Smooth muscle cell (in vitro differentiated cells): ENCODE results near the gene FBXO2. TPM values are rescaled to one million over a fixed set of nuclear protein-coding genes. Genes with fewer than 3 reads are reported as not detected.

ENCODE experiments used
- DNase-seq: peaks from one replicate; lab custom pipeline; 2025; ENCODE audit not compliant: unreplicated experiment; lab: John Stamatoyannopoulos, UW
- H2AFZ ChIP-seq: fragments of 200-600 bp; sonication (generic); 2 replicates; pipeline ENCODE4 v1.6.0; 2016; ENCODE audit warnings: antibody characterized with exemption, low read depth, mild to moderate bottlenecking
- H3F3A ChIP-seq: fragments of 200-600 bp; sonication (generic); 2 replicates; pipeline ENCODE4 v1.6.0; 2017; ENCODE audit warnings: antibody characterized with exemption, low read depth
- H3K27ac ChIP-seq: fragments of 200-600 bp; sonication (generic); 2 replicates; pipeline ENCODE4 v1.5.1; 2016; ENCODE audit warnings: low read depth, mild to moderate bottlenecking
- H3K27me3 ChIP-seq: fragments of 200-600 bp; sonication (generic); 2 replicates; pipeline ENCODE4 v1.6.1; 2016; ENCODE audit warnings: low read depth, mild to moderate bottlenecking
- H3K36me3 ChIP-seq: fragments of 200-600 bp; sonication (generic); 2 replicates; pipeline ENCODE4 v1.5.1; 2016; ENCODE audit warnings: low read depth
- H3K4me1 ChIP-seq: fragments of 200-600 bp; sonication (generic); 2 replicates; pipeline ENCODE4 v1.5.1; 2016; ENCODE audit warnings: low read depth
- H3K4me2 ChIP-seq: fragments of 200-600 bp; sonication (generic); 2 replicates; pipeline ENCODE4 v1.6.0; 2016; ENCODE audit warnings: mild to moderate bottlenecking
- H3K4me3 ChIP-seq: fragments of 200-600 bp; sonication (generic); 2 replicates; pipeline ENCODE4 v1.5.1; 2016; ENCODE audit warnings: mild to moderate bottlenecking
- H3K79me2 ChIP-seq: fragments of 200-600 bp; sonication (generic); 2 replicates; pipeline ENCODE4 v1.6.0; 2016; ENCODE audit warnings: low read depth, mild to moderate bottlenecking
- H3K9ac ChIP-seq: fragments of 200-600 bp; sonication (generic); 2 replicates; pipeline ENCODE4 v1.6.0; 2016; ENCODE audit warnings: low read depth
- H3K9me3 ChIP-seq: fragments of 200-600 bp; sonication (generic); replicated peaks from 2 replicates; pipeline ENCODE4 v1.5.1; 2016; ENCODE audit warnings: low read depth
- H4K20me1 ChIP-seq: fragments of 200-600 bp; sonication (generic); 2 replicates; pipeline ENCODE4 v1.6.0; 2016; ENCODE audit warnings: low read depth
- WGBS: methylation state at CpG from one replicate; pipeline ENCODE4 v1.1.7; 2016; ENCODE audit warnings: low lambda C conversion rate; 5-methylcytosine and 5-hydroxymethylcytosine counted together
- polyA plus RNA-seq: library from polyadenylated mRNA; unstranded; fragments of >200 nt; fragmentation: Nextera tagmentation; extraction: Ambion mirVana; gene quantifications from 2 replicates; pipeline ENCODE4 v1.2.1, GENCODE V29; 2016
- total RNA-seq: library from RNA; depleted of rRNA; stranded (reverse); fragments of >200 nt; gene quantifications from 2 replicates; pipeline ENCODE4 v1.2.3, GENCODE V29; 2014
- TF ChIP-seq, protein P1 (sequence below): fragments of 200-600 bp; sonication (generic); IDR thresholded peaks from 2 replicates; pipeline ENCODE4 v1.5.1; 2017; ENCODE audit warnings: borderline replicate concordance, mild to moderate bottlenecking, antibody characterized with exemption; ENCODE audit not compliant: insufficient read depth, poor library complexity, severe bottlenecking

The FBXO2 gene
- total and polyA plus RNA-seq, 2 experiments from 2014 or later = 15.5 to 15.6 TPM

DNA sequence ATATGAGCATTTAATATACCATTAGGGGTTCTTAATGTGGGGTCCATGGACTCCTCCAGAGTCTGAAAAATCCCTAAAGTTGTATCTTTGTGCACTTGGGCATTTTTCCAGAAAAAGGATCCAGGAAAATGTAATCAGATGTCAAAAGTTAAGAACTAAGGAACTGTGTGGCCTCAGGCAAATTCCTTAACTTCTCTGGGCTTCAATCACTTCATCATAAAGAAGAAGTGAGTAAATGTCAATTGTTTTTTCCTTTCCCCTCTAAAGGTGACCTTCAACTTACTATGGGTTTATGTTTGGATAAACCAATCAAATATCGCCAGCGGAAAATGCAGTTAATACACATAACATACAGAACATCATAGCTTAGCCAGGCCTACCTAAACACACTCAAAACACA lies 24.2 kb upstream of the FBXO2 start:
- WGBS = 98% methylated on average over 2 of the region's 2 CpGs
- Histone ChIP-seq H4K20me1 (no peaks in the 10 kb centered on the region), H3K4me1 (peaks cover 14% of the 10 kb centered on the region)

DNA sequence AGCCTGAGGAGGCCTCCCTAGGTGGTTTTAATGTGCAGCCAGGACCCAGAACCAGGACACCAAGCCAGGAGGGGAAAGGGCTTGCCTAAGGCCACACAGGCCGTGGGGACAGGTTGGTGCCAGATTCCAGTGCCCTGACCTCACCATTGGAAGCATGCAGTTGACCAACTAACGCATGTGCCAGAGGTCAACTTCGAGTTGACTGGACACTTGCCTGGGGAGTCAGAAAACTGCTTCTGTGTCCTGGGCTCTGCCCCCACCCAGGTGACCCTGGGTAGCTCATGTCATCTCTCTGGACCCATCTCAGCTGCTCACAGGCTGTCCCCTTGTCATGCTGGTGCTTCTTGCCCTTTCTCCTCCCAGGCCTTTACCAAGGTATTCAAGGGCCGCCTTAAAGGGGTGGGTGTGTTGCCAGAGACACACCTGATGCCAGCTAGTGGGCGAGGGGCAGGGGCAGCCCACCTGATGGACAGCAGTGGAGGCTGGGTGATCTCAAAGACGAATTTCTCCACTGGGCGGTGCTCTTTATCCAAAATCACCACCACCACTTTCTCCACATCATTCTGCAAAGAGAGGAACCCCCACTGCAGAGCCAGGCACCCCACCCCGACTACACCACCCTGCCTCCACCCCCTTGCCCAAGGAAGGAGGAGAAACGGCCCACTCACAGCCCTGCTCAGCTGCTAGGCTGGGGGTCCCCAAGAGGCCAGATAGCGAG lies 22.3 kb upstream of the FBXO2 start:
- H3K4me3 ChIP-seq = no peak overlapping the region
- H4K20me1 ChIP-seq = no peaks in the 10 kb centered on the region
- H3K36me3 ChIP-seq = no peaks in the 10 kb centered on the region
- WGBS = 92% methylated on average over 10 of the region's 10 CpGs
- H3K4me1 ChIP-seq = peaks cover under 1% of the 10 kb centered on the region
- H3K9ac ChIP-seq = no peak overlapping the region
- no peaks in the 10 kb centered on the region for H3K27me3 ChIP-seq
- no peaks in the 10 kb centered on the region for H3K9me3 ChIP-seq
- H3K79me2 ChIP-seq = no peaks in the 10 kb centered on the region
- H2AFZ ChIP-seq = no peak overlapping the region
- no peak overlapping the region for H3K27ac ChIP-seq
- TF ChIP-seq, protein P1, sequence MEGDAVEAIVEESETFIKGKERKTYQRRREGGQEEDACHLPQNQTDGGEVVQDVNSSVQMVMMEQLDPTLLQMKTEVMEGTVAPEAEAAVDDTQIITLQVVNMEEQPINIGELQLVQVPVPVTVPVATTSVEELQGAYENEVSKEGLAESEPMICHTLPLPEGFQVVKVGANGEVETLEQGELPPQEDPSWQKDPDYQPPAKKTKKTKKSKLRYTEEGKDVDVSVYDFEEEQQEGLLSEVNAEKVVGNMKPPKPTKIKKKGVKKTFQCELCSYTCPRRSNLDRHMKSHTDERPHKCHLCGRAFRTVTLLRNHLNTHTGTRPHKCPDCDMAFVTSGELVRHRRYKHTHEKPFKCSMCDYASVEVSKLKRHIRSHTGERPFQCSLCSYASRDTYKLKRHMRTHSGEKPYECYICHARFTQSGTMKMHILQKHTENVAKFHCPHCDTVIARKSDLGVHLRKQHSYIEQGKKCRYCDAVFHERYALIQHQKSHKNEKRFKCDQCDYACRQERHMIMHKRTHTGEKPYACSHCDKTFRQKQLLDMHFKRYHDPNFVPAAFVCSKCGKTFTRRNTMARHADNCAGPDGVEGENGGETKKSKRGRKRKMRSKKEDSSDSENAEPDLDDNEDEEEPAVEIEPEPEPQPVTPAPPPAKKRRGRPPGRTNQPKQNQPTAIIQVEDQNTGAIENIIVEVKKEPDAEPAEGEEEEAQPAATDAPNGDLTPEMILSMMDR = no peak
- no peaks in the 10 kb centered on the region for H3F3A ChIP-seq
- no peak for DNase-seq
- no peak overlapping the region for H3K4me2 ChIP-seq

More for the DNA sequence above, 24.2 kb upstream of the FBXO2 start:
- Histone ChIP-seq H3K4me2 (no peak overlapping the region), H3K36me3 (no peaks in the 10 kb centered on the region), H3K9me3 (no peaks in the 10 kb centered on the region), H3K9ac (no peak overlapping the region), H3F3A (no peaks in the 10 kb centered on the region), H3K27me3 (no peaks in the 10 kb centered on the region), H2AFZ (no peak overlapping the region), H3K4me3 (no peak overlapping the region), H3K27ac (no peak overlapping the region), H3K79me2 (no peaks in the 10 kb centered on the region)
- DNase-seq = no peak
- TF ChIP-seq, protein P1 = no peak

DNA sequence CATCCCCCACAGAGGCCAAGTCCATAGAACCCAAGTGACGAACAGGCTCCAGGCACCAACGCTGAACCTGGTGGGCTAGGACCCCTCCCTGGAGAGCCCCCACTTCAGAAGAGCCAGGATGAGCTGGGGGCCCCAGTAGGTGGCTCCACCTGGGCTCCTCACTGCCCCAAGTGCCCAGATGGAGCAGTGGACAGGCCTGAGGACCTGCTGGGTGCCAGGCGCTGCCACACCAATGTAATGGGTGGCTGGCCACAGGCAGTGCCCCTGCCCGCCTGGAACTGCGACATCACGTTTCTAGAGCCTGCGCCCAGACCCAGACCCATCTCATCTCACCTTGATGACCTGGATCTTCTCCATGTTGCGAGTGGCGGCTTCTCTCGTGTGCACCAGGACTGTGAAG lies 21.1 kb upstream of the FBXO2 start:
- Histone ChIP-seq H3K9me3 (no peaks in the 10 kb centered on the region), H3K4me3 (no peak overlapping the region), H2AFZ (no peak overlapping the region), H3K27me3 (no peaks in the 10 kb centered on the region), H3K79me2 (no peaks in the 10 kb centered on the region), H3K36me3 (no peaks in the 10 kb centered on the region), H4K20me1 (no peaks in the 10 kb centered on the region), H3F3A (no peaks in the 10 kb centered on the region), H3K9ac (no peak overlapping the region), H3K27ac (no peak overlapping the region), H3K4me2 (no peak overlapping the region), H3K4me1 (no peaks in the 10 kb centered on the region)
- no peak for DNase-seq
- 96% methylated on average over 10 of the region's 10 CpGs for WGBS
- TF ChIP-seq, protein P1 = no peak

DNA sequence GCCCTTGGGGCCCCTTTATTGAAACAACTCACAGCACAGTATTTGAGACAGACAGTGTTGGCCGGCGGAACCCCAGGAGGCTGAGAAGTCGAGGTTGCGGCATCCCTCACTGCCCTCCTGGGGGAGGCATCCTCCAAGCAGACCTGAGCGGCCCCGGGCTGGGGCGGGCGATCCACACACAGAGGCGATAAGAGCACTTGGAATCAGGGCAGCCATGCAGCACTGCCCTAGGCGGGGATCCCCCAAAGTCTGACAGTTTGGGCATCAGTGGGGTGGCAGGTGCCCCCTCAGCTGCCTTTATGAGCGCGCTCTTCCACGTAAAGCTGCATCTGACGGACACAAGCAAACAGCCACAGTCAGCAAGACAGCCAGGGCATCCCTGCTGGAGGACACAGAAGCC lies 20.3 kb upstream of the FBXO2 start:
- no peak overlapping the region for H3K4me3 ChIP-seq
- H3K36me3 ChIP-seq = no peaks in the 10 kb centered on the region
- DNase-seq = no peak
- no peak overlapping the region for H2AFZ ChIP-seq
- no peak overlapping the region for H3K27ac ChIP-seq
- H3K9me3 ChIP-seq = no peaks in the 10 kb centered on the region
- H4K20me1 ChIP-seq = no peaks in the 10 kb centered on the region
- 97% methylated on average over 14 of the region's 14 CpGs for WGBS
- no peak overlapping the region for H3K9ac ChIP-seq
- no peaks in the 10 kb centered on the region for H3F3A ChIP-seq
- no peaks in the 10 kb centered on the region for H3K79me2 ChIP-seq
- H3K4me1 ChIP-seq = no peaks in the 10 kb centered on the region
- TF ChIP-seq, protein P1 = no peak
- H3K27me3 ChIP-seq = no peaks in the 10 kb centered on the region
- no peak overlapping the region for H3K4me2 ChIP-seq
